T follicular helper cell (primary cell): ENCODE measurements around the gene LGALS9B.
"Not testable (repeated sequence)": the region's sequence is repeated elsewhere in the genome, so short reads cannot be mapped to it uniquely, and the experiment has no call there.

Experiments
- DNase-seq: peaks from one replicate; pipeline ENCODE4 v3.0.0-alpha.2; 2020; ENCODE audit warnings: low read depth

The LGALS9B gene

DNA sequence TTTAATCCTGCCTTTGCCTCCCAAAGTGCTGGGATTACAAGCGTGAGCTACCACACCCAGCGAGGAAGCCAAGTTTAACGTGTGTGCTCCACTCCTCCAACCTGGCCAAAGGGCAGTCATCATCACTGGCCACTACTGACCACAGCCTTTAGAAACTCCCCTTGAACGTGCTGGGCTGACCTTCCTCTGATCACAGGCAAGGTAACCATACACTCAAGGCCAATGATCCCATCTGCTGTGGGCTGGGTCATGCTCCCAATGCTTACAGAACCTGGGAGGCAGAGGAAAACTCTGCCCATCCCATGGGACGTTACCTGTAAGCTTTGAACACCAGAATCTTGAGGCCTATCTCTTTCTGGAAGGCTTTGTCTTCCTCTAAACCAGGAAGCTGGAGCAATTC lies 51.9 kb downstream of the LGALS9B start:
- not testable (repeated sequence) for DNase-seq

DNA sequence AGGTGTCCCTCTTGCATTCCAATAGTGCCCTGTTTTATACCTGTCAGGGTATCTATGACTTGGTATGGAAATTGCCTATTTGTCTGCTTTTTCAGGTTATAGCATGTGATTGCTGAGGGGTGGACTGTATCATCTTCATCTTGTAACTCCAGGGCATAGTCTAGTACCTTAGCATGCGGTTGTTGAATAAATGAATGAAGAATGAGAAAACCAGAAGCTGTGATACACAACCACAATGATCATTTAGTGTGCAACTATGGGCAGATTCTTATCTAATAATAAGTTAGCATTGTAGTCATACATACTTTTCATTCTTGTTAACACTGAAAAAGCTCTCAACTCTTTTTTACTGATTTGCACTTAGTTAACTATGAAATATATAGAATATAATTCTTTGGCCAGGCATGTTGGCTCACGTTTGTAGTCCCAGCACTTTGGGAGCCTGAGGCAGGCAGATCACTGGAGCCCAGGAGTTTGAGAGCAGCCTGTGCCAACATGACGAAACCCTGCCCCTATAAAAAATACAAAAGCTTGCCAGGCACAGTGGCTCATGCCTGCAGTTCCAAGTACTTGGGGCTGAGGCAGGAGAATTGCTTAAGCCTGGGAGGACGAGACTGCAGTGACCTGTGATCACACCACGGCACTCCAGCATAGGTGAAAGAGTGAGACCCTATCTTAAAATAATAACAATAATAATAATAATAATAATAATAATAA lies 65.9 kb downstream of the LGALS9B start:
- not testable (repeated sequence) for DNase-seq

DNA sequence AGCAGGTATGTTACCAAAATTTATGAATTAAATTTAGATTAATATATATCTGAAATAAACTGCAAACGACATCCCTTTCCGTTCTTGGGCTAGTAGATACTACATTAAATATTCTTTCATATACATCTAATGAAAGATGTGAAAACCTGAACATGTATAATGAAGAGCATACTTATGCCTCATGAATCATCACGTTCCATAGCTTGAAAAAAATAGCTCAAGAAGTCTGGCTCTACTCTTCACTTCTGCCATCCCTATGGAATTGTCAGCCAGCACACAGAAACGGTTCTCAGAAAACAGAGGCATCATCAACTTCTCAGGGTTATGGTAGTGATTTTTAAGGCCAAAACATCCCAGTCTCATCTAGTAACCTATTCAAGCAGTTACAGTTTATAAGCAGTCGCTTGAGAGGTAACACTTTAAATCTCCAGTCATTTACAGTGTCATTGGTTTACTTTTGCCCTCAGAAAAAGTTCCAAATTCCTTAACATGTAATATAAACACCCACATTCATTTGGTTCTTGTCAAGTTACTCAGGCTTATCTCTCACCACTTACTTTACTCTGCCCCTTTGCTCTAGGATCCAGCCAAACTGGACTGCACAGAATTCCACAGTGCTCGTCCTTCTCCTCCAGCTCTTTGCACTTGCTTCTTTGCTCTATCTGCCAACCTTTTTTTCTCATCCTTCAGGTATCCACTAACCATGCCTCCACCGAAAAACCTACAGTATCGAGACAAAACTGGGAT lies 66.6 kb downstream of the LGALS9B start:
- DNase-seq: not testable (repeated sequence)
